Measurements from ENCODE around the gene CCDC174. TPM values are rescaled to one million over a fixed set of nuclear protein-coding genes. Genes with fewer than 3 reads are reported as not detected.

The CCDC174 gene
- total and polyA plus RNA-seq, 2 donors (not counting 3 experiments of a cell fraction or from before 2014, with no cell fraction given), result 4.7 to 16.6 TPM

GRCh38 chr3:14687360-14687759, 35.8 kb downstream of the CCDC174 start:
- FAIRE-seq, result no peak
- Histone ChIP-seq H3K36me3 (ENCODE audit: control insufficient read depth in 2 of 2, extremely low read depth in 1 of 2, insufficient read depth in 2 of 2, low read length in 2 of 2) (no peaks in the 10 kb centered on the region), H3K4me2 (ENCODE audit: insufficient read depth, low read length) (no peak overlapping the region), H3K4me1 (ENCODE audit: control insufficient read depth, extremely low read depth, insufficient read depth, low read length) (no peaks in the 10 kb centered on the region), H2AFZ (ENCODE audit: low read depth, low read length) (no peak overlapping the region), H3K27ac (ENCODE audit: insufficient read depth, low read depth, low read length) (no peak overlapping the region), H3K9ac (replicated peaks; ENCODE audit: extremely low read depth, insufficient read depth, low read length) (no peak overlapping the region), H3K27me3 (ENCODE audit: control insufficient read depth in 2 of 2, insufficient read depth in 2 of 2, low read length in 2 of 2) (peaks cover 0 to 7% of the 10 kb centered on the region in 2 experiments), H3K9me1 (replicated peaks; ENCODE audit: control insufficient read depth, extremely low read depth, insufficient read depth, low read length) (no peaks in the 10 kb centered on the region), H4K20me1 (replicated peaks; ENCODE audit: control insufficient read depth, extremely low read depth, insufficient read depth, low read length) (no peaks in the 10 kb centered on the region), H3K79me2 (ENCODE audit: control insufficient read depth, insufficient read depth, low read length) (no peaks in the 10 kb centered on the region), H3K9me3 (replicated peaks; ENCODE audit: control insufficient read depth, insufficient read depth, low read length) (no peaks in the 10 kb centered on the region), H3K4me3 (replicated peaks in 1 of 3; ENCODE audit: insufficient read depth in 1 of 3, low read depth in 1 of 3, low read length in 3 of 3) (no peak overlapping the region)
- dilution Hi-C loops (cut with MboI; ENCODE audit: extremely low pct_ligation_motif_present, low sequenced_read_pairs) (no loop called here), intact Hi-C loops (cut with micrococcal nuclease) (loop anchor here (1.0 kb wide), 1 partner anchor 26 kb away; no protein-coding TSS in a partner anchor)
- CTCF ChIA-PET, result interaction anchor here (1.0 to 1.8 kb wide), 2 partner anchors 10 to 14 kb away, joined by 3 to 5 read pairs; no protein-coding TSS in a partner anchor
- POLR2A ChIA-PET, result no interaction called here
- no peak for TF ChIP-seq CTCF (IDR thresholded peaks at IDR 0.05; ENCODE audit: extremely low read depth in 1 of 2, insufficient read depth in 1 of 2, low read depth in 1 of 2, low read length in 2 of 2)
- no peak for TF ChIP-seq GATA2 (IDR thresholded peaks at IDR 0.05; ENCODE audit: insufficient read depth, insufficient read length, low read depth, low read length)
- TF ChIP-seq EZH2 (IDR thresholded peaks at IDR 0.05; ENCODE audit: borderline replicate concordance, low read depth, low read length, severe bottlenecking), result no peak
- no peak for TF ChIP-seq POLR2AphosphoS5 (IDR thresholded peaks at IDR 0.05; ENCODE audit: insufficient read depth, low read depth, low read length)
- no peak for TF ChIP-seq JUN (IDR thresholded peaks at IDR 0.05; ENCODE audit: borderline replicate concordance, insufficient read depth, insufficient read length, low read depth)
- no peak for TF ChIP-seq POLR2A (IDR thresholded peaks at IDR 0.05; ENCODE audit: low read depth, low read length)
- no peak for TF ChIP-seq FOS (IDR thresholded peaks at IDR 0.05; ENCODE audit: borderline replicate concordance, insufficient read depth, low read length)
- TF ChIP-seq MAX (IDR thresholded peaks at IDR 0.05; ENCODE audit: insufficient read depth, insufficient read length), result no peak
- TF ChIP-seq MYC (IDR thresholded peaks at IDR 0.05; ENCODE audit: low read depth, low read length), result no peak
- no peak for DNase-seq (ENCODE audit: low read depth, low spot score)
- BruUV-seq (replicated peaks), result no TSS peak

Measured in endothelial cell of umbilical vein (primary cell).